ENCODE data around the gene CA14.
"Not testable (repeated sequence)": the region's sequence is repeated elsewhere in the genome, so short reads cannot be mapped to it uniquely, and the experiment has no call there.

GRCh38 chr1:150215855-150216254 is 41.7 kb upstream of the CA14 start:
- TF ChIP-seq, protein P1, sequence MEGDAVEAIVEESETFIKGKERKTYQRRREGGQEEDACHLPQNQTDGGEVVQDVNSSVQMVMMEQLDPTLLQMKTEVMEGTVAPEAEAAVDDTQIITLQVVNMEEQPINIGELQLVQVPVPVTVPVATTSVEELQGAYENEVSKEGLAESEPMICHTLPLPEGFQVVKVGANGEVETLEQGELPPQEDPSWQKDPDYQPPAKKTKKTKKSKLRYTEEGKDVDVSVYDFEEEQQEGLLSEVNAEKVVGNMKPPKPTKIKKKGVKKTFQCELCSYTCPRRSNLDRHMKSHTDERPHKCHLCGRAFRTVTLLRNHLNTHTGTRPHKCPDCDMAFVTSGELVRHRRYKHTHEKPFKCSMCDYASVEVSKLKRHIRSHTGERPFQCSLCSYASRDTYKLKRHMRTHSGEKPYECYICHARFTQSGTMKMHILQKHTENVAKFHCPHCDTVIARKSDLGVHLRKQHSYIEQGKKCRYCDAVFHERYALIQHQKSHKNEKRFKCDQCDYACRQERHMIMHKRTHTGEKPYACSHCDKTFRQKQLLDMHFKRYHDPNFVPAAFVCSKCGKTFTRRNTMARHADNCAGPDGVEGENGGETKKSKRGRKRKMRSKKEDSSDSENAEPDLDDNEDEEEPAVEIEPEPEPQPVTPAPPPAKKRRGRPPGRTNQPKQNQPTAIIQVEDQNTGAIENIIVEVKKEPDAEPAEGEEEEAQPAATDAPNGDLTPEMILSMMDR (conservative IDR thresholded peaks at IDR 0.05; ENCODE audit: low read depth, low read length) = not testable (repeated sequence)
- TF ChIP-seq EZH2 (IDR thresholded peaks at IDR 0.05; ENCODE audit: borderline replicate concordance, low read depth, low read length, poor library complexity, severe bottlenecking) = not testable (repeated sequence)

All from A673 (cell line).